Measurements from ENCODE around the gene CRYBG2.

DNA sequence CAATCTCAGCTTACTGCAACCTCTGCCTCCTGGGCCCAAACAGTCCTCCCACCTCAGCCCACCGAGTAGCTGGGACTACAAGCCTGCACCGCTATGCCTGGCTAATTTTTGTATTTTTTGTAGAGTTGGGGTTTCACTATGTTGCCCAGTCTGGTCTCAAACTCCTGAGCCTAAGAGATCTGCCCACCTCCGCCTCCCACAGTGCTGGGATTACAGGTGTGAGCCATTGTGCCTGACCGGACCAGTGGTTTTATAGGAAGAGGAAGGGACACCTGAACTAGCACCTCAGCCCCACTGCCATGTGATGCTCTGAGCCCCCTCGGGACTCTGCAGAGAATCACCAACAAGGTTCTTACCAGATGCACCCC lies 4.1 kb downstream of the CRYBG2 start:
- TF ChIP-seq POLR2AphosphoS5 (IDR thresholded peaks at IDR 0.05; ENCODE audit: low read depth, low read length) (no peak), TAF1 (IDR thresholded peaks at IDR 0.05; ENCODE audit: low read depth, low read length) (no peak)
